ENCODE results near the gene BRSK2.

BRSK2 gene

GRCh38 chr11:1438261-1438966, 48.7 kb downstream of the BRSK2 start:
- DNase-seq (ENCODE audit: low read depth): no peak

- no peak for DNase-seq (ENCODE audit: low read depth)
Observed at GRCh38 chr11:1438967-1439330, 49.2 kb downstream of the BRSK2 start.

- DNase-seq (ENCODE audit: low read depth): no peak
Observed at GRCh38 chr11:1439341-1439740, 49.6 kb downstream of the BRSK2 start.

GRCh38 chr11:1440066-1440465, 50.3 kb downstream of the BRSK2 start:
- no peak for DNase-seq (ENCODE audit: low read depth)

- no peak for DNase-seq (ENCODE audit: low read depth)
Observed at GRCh38 chr11:1440496-1440895, 50.8 kb downstream of the BRSK2 start.

GRCh38 chr11:1442163-1442562, 52.4 kb downstream of the BRSK2 start:
- DNase-seq (ENCODE audit: low read depth): no peak

GRCh38 chr11:1442807-1443366, 53.2 kb downstream of the BRSK2 start:
- DNase-seq (ENCODE audit: low read depth): no peak

- no peak for DNase-seq (ENCODE audit: low read depth)
Observed at GRCh38 chr11:1443737-1444136, 54.0 kb downstream of the BRSK2 start.

- DNase-seq (ENCODE audit: low read depth): no peak
Observed at GRCh38 chr11:1444321-1444720, 54.6 kb downstream of the BRSK2 start.

GRCh38 chr11:1444823-1445422, 55.2 kb downstream of the BRSK2 start:
- DNase-seq (ENCODE audit: low read depth): no peak

- DNase-seq (ENCODE audit: low read depth): no peak
Observed at GRCh38 chr11:1445741-1446445, 56.2 kb downstream of the BRSK2 start.

GRCh38 chr11:1446623-1447022, 56.9 kb downstream of the BRSK2 start:
- DNase-seq (ENCODE audit: low read depth): no peak

- DNase-seq (ENCODE audit: low read depth): no peak
Observed at GRCh38 chr11:1447845-1448825, 58.4 kb downstream of the BRSK2 start.

GRCh38 chr11:1448882-1449281, 59.1 kb downstream of the BRSK2 start:
- no peak for DNase-seq (ENCODE audit: low read depth)

- no peak for DNase-seq (ENCODE audit: low read depth)
Observed at GRCh38 chr11:1449490-1450243, 59.9 kb downstream of the BRSK2 start.

- DNase-seq (ENCODE audit: low read depth): no peak
Observed at GRCh38 chr11:1450344-1450875, 60.7 kb downstream of the BRSK2 start.

GRCh38 chr11:1450949-1451710, 61.4 kb downstream of the BRSK2 start:
- DNase-seq (ENCODE audit: low read depth): no peak

GRCh38 chr11:1451781-1452470, 62.2 kb downstream of the BRSK2 start:
- no peak for DNase-seq (ENCODE audit: low read depth)

- DNase-seq (ENCODE audit: low read depth): no peak
Observed at GRCh38 chr11:1452744-1453143, 63.0 kb downstream of the BRSK2 start.

Data from activated gamma-delta T cell treated with anti-CD3 and anti-CD28 coated beads, Interleukin-2, amount 50 U/mL, for 16 hours (primary cell).